Liver (tissue), 9 donors: ENCODE results near the gene DCTN4. TPM values are rescaled to one million over a fixed set of nuclear protein-coding genes. Genes with fewer than 3 reads are reported as not detected.

Experiments
- DNase-seq: peaks from one replicate; pipeline ENCODE4 v3.0.0-alpha.2; 2017; ENCODE audit warnings: low spot score
- H3K27ac ChIP-seq, 2 donors: one replicate each; pipeline ENCODE4 v1.7.0; 2013; ENCODE audit warnings: inconsistent platforms in 2 of 2, low read length in 2 of 2, control low read depth in 1 of 2, low read depth in 1 of 2, mild to moderate bottlenecking in 1 of 2
- H3K27me3 ChIP-seq, 4 donors: one replicate each; pipeline versions ENCODE4 v1.6.1 to v1.7.0; 2013; ENCODE audit warnings: low read length in 3 of 4, inconsistent platforms in 1 of 4, mild to moderate bottlenecking in 1 of 4, moderate library complexity in 1 of 4; ENCODE audit not compliant: control insufficient read depth in 4 of 4, insufficient read depth in 4 of 4
- H3K36me3 ChIP-seq, 4 donors: one replicate each; pipeline versions ENCODE4 v1.6.1 to v1.7.0; 2013; ENCODE audit warnings: low read length in 3 of 4, mild to moderate bottlenecking in 3 of 4, low read depth in 1 of 4, moderate library complexity in 1 of 4; ENCODE audit not compliant: control insufficient read depth in 4 of 4, insufficient read depth in 3 of 4
- H3K4me1 ChIP-seq, 4 donors: one replicate each; pipeline versions ENCODE4 v1.6.1 to v1.7.0; 2013; ENCODE audit warnings: low read length in 3 of 4, mild to moderate bottlenecking in 3 of 4, moderate library complexity in 1 of 4; ENCODE audit not compliant: control insufficient read depth in 4 of 4, insufficient read depth in 4 of 4
- H3K4me3 ChIP-seq, 3 donors: one replicate each; pipeline versions ENCODE4 v1.6.1 to v1.7.0; 2013; ENCODE audit warnings: low read length in 3 of 3, control low read depth in 1 of 3, low read depth in 1 of 3, mild to moderate bottlenecking in 1 of 3
- H3K9ac ChIP-seq, 2 donors: one replicate each; pipeline ENCODE4 v1.7.0; 2013; ENCODE audit warnings: low read length in 2 of 2, mild to moderate bottlenecking in 2 of 2, moderate library complexity in 2 of 2, control low read depth in 1 of 2, low read depth in 1 of 2
- H3K9me3 ChIP-seq, 4 donors: one replicate each; pipeline versions ENCODE4 v1.6.1 to v1.7.0; 2013; ENCODE audit warnings: low read length in 3 of 4; ENCODE audit not compliant: control insufficient read depth in 4 of 4
- ATF3 ChIP-seq: IDR thresholded peaks from 2 replicates; pipeline ENCODE4 v1.6.1; 2016; ENCODE audit warnings: antibody characterized with exemption
- EGR1 ChIP-seq, 2 donors: IDR thresholded peaks; 2 replicates each; pipeline ENCODE4 v1.6.1; 2016 to 2018; ENCODE audit warnings: antibody characterized with exemption in 2 of 2, low read depth in 2 of 2
- FOXA1 ChIP-seq: IDR thresholded peaks from 2 replicates; pipeline ENCODE4 v1.6.1; 2016; ENCODE audit warnings: antibody characterized with exemption
- FOXA2 ChIP-seq: IDR thresholded peaks from 2 replicates; pipeline ENCODE4 v1.6.1; 2016; ENCODE audit warnings: antibody characterized with exemption
- GABPA ChIP-seq, 2 donors: IDR thresholded peaks in 1 of 2; conservative IDR thresholded peaks in 1 of 2; 2 replicates each; pipeline ENCODE4 v1.6.1; 2016; ENCODE audit warnings: antibody characterized with exemption in 2 of 2, mild to moderate bottlenecking in 1 of 2, moderate library complexity in 1 of 2
- HNF4A ChIP-seq, 2 donors: conservative IDR thresholded peaks; 2 replicates each; pipeline ENCODE4 v1.6.1; 2016; ENCODE audit warnings: antibody characterized with exemption in 2 of 2, mild to moderate bottlenecking in 2 of 2
- HNF4G ChIP-seq: IDR thresholded peaks from 2 replicates; pipeline ENCODE4 v1.6.1; 2016; ENCODE audit warnings: antibody characterized with exemption
- NR2F2 ChIP-seq: IDR thresholded peaks from 2 replicates; pipeline ENCODE4 v1.6.1; 2016; ENCODE audit warnings: antibody characterized with exemption
- REST ChIP-seq: IDR thresholded peaks from 2 replicates; pipeline ENCODE4 v1.6.1; 2016; ENCODE audit warnings: antibody characterized with exemption, mild to moderate bottlenecking
- RXRA ChIP-seq, 2 donors: IDR thresholded peaks; 2 replicates each; pipeline ENCODE4 v1.6.1; 2017 to 2018; ENCODE audit warnings: antibody characterized with exemption in 2 of 2, mild to moderate bottlenecking in 1 of 2
- TAF1 ChIP-seq: conservative IDR thresholded peaks from 2 replicates; pipeline ENCODE4 v1.6.1; 2016; ENCODE audit warnings: antibody characterized with exemption, mild to moderate bottlenecking
- YY1 ChIP-seq: IDR thresholded peaks from 2 replicates; pipeline ENCODE4 v1.6.1; 2016; ENCODE audit warnings: antibody characterized with exemption, mild to moderate bottlenecking
- ZBTB33 ChIP-seq: IDR thresholded peaks from 2 replicates; pipeline ENCODE4 v1.6.1; 2016; ENCODE audit warnings: antibody characterized with exemption
- WGBS: extraction: QIAGEN DNeasy Blood & Tissue Kit; methylation state at CpG from one replicate; pipeline ENCODE4 v1.1.7; 2013; 5-methylcytosine and 5-hydroxymethylcytosine counted together
- polyA plus RNA-seq, 2 donors: library from polyadenylated mRNA; stranded (reverse) in 1 of 2; unstranded in 1 of 2; fragments of 200-250 nt in 1 of 2; fragments of >200 nt in 1 of 2; fragmentation: Nextera tagmentation in 1 of 2; extraction: Ambion mirVana in 1 of 2; gene quantifications; one replicate each; pipeline versions ENCODE4 v1.2.1 to v1.2.3, GENCODE V29; 2013 to 2015
- total RNA-seq, 2 donors: library from RNA; depleted of rRNA; stranded (reverse); fragments of >200 nt; gene quantifications; one replicate each; pipeline ENCODE4 v1.2.3, GENCODE V29; 2014
- TF ChIP-seq, protein P1 (sequence below): fragments of 150-350 bp; IDR thresholded peaks from 2 replicates; pipeline ENCODE4 v1.5.1; 2017; ENCODE audit warnings: improper control_type of control experiment, low read depth, low read length; ENCODE audit not compliant: missing input control
- TF ChIP-seq, protein P2 (sequence below): IDR thresholded peaks from 2 replicates; pipeline ENCODE4 v1.6.1; 2016; ENCODE audit warnings: antibody characterized with exemption
- donor health status: healthy.
- donor health status: healthy.
- donor health status: healthy.
- donor health status: healthy.
- donor health status: healthy.

Gene DCTN4
- total and polyA plus RNA-seq, 4 donors = 10.3 to 29.6 (median 20.2) TPM

- Histone ChIP-seq H3K4me1 (no peaks in the 10 kb centered on the region), H3K27me3 (no peaks in the 10 kb centered on the region), H3K9ac (no peak overlapping the region), H3K36me3 (no peaks in the 10 kb centered on the region), H3K27ac (no peak overlapping the region), H3K9me3 (no peaks in the 10 kb centered on the region), H3K4me3 (no peak overlapping the region)
- TF ChIP-seq REST (no peak), TAF1 (no peak), EGR1 (IDR thresholded peaks at IDR 0.05; ENCODE audit: low read depth in 2 of 2) (no peak), ZBTB33 (no peak), HNF4G (no peak), HNF4A (conservative IDR thresholded peaks at IDR 0.05) (no peak), NR2F2 (no peak), FOXA2 (no peak), ATF3 (no peak), YY1 (no peak)
- TF ChIP-seq, protein P1, sequence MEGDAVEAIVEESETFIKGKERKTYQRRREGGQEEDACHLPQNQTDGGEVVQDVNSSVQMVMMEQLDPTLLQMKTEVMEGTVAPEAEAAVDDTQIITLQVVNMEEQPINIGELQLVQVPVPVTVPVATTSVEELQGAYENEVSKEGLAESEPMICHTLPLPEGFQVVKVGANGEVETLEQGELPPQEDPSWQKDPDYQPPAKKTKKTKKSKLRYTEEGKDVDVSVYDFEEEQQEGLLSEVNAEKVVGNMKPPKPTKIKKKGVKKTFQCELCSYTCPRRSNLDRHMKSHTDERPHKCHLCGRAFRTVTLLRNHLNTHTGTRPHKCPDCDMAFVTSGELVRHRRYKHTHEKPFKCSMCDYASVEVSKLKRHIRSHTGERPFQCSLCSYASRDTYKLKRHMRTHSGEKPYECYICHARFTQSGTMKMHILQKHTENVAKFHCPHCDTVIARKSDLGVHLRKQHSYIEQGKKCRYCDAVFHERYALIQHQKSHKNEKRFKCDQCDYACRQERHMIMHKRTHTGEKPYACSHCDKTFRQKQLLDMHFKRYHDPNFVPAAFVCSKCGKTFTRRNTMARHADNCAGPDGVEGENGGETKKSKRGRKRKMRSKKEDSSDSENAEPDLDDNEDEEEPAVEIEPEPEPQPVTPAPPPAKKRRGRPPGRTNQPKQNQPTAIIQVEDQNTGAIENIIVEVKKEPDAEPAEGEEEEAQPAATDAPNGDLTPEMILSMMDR = no peak
- TF ChIP-seq, protein P2, sequence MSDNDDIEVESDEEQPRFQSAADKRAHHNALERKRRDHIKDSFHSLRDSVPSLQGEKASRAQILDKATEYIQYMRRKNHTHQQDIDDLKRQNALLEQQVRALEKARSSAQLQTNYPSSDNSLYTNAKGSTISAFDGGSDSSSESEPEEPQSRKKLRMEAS = no peak
- no peak for DNase-seq
- WGBS = 71% methylated on average over 6 of the region's 6 CpGs
Measured at GRCh38 chr5:150789450-150789849, 30.6 kb upstream of the DCTN4 start.

DNA sequence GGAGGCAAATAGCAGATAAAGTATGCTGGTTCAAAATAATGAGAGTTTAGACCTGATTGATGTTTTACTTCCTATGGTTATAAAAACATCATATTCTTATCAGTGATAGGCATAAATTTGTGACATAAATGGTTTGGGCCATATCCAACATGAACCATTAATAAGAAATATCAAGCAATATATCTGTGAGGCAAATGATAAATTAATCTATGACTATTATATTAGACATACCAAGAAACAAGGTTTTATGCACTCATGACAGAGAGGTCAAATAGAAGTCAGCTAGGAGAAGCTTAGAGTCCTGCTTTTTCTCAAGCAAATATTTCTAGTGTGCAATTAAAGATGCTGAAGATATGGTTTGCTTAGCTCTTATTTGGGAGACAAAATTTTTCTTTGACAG is 30.2 kb upstream of the DCTN4 start:
- Histone ChIP-seq H3K4me3 (no peak overlapping the region), H3K36me3 (no peaks in the 10 kb centered on the region), H3K9me3 (no peaks in the 10 kb centered on the region), H3K27me3 (no peaks in the 10 kb centered on the region), H3K27ac (no peak overlapping the region), H3K9ac (no peak overlapping the region), H3K4me1 (no peaks in the 10 kb centered on the region)
- no peak for DNase-seq
- TF ChIP-seq HNF4A (conservative IDR thresholded peaks at IDR 0.05) (no peak), FOXA1 (no peak), RXRA (IDR thresholded peaks at IDR 0.05) (no peak), HNF4G (no peak), REST (no peak), GABPA (IDR thresholded peaks at IDR 0.05 in 1 of 2, conservative IDR thresholded peaks at IDR 0.05 in 1 of 2) (no peak), TAF1 (no peak), NR2F2 (no peak)
- TF ChIP-seq, protein P1 = no peak
